PC-9 (cell line): ENCODE measurements around the gene RBM39.

Experiments used
- CTCF ChIP-seq: fragments of 200-600 bp; sonication (generic); conservative IDR thresholded peaks from 2 replicates; pipeline ENCODE4 v1.6.1; 2017; ENCODE audit warnings: mixed run types, antibody characterized with exemption, mild to moderate bottlenecking, moderate library complexity
- EZH2 ChIP-seq: fragments of 200-600 bp; sonication (generic); IDR thresholded peaks from 2 replicates; pipeline ENCODE4 v1.8.0; 2017; ENCODE audit warnings: antibody characterized with exemption, low read depth

GRCh38 chr20:35714127-35714526, 27.9 kb downstream of the RBM39 start:
- TF ChIP-seq CTCF (no peak), EZH2 (no peak)
